ENCODE data around the gene CACNG5.

DNA sequence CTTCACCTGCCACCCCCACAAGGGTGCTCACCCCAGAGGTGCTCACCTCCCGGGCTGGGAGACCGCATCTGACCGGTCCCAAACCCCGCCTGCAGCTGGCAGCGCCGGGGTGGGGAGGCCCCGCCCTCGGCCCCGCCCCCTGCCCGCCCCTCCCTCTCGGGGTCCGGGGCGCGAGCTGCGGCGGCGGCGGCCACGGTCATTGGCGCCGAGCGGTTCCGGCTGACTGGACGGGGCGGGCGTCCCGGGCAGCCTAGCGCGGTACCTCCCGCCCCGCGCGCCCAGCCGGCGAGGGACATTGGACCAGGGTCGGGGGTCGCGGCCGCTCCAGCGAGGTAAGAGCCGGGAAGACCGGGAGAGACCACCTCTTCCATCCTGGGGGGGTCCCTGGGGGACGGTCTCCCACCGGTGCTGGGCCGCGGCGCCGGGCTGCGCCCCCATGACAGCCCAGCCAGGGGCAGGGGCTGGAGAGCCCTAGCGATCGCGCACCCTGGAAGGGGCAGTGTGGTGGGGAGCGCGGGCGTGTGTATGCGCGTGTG, at the start of gene CACNG5:
- TF ChIP-seq, protein P1, sequence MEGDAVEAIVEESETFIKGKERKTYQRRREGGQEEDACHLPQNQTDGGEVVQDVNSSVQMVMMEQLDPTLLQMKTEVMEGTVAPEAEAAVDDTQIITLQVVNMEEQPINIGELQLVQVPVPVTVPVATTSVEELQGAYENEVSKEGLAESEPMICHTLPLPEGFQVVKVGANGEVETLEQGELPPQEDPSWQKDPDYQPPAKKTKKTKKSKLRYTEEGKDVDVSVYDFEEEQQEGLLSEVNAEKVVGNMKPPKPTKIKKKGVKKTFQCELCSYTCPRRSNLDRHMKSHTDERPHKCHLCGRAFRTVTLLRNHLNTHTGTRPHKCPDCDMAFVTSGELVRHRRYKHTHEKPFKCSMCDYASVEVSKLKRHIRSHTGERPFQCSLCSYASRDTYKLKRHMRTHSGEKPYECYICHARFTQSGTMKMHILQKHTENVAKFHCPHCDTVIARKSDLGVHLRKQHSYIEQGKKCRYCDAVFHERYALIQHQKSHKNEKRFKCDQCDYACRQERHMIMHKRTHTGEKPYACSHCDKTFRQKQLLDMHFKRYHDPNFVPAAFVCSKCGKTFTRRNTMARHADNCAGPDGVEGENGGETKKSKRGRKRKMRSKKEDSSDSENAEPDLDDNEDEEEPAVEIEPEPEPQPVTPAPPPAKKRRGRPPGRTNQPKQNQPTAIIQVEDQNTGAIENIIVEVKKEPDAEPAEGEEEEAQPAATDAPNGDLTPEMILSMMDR (IDR thresholded peaks at IDR 0.05), result no peak
- TF ChIP-seq EZH2 (IDR thresholded peaks at IDR 0.05; ENCODE audit: borderline replicate concordance, insufficient read depth, low read depth, low read length, poor library complexity, severe bottlenecking), result no peak
